Caki2 (cell line): ENCODE measurements around the gene RALGAPA1. TPM values are rescaled to one million over a fixed set of nuclear protein-coding genes. Genes with fewer than 3 reads are reported as not detected.

Experiments
- DNase-seq: peaks from one replicate; pipeline ENCODE4 v3.0.0-alpha.2; 2015; ENCODE audit warnings: low read depth
- in situ Hi-C: cut with HindIII; loops from 2 replicates; pipeline ENCODE4 v1.10.0; 2016; ENCODE audit warnings: low sequenced_read_pairs, low pct_unique_long_range_greater_than_20kb, mixed read lengths
- total RNA-seq: library from RNA; depleted of rRNA; stranded (reverse); fragments of >200 nt; shearing (Covaris generic); gene quantifications from 2 replicates; pipeline ENCODE4 v1.2.3, GENCODE V29; 2014; ENCODE audit warnings: low replicate concordance

The RALGAPA1 gene
- total RNA-seq, 1 experiment from 2014 or later = 5.8 TPM

DNA sequence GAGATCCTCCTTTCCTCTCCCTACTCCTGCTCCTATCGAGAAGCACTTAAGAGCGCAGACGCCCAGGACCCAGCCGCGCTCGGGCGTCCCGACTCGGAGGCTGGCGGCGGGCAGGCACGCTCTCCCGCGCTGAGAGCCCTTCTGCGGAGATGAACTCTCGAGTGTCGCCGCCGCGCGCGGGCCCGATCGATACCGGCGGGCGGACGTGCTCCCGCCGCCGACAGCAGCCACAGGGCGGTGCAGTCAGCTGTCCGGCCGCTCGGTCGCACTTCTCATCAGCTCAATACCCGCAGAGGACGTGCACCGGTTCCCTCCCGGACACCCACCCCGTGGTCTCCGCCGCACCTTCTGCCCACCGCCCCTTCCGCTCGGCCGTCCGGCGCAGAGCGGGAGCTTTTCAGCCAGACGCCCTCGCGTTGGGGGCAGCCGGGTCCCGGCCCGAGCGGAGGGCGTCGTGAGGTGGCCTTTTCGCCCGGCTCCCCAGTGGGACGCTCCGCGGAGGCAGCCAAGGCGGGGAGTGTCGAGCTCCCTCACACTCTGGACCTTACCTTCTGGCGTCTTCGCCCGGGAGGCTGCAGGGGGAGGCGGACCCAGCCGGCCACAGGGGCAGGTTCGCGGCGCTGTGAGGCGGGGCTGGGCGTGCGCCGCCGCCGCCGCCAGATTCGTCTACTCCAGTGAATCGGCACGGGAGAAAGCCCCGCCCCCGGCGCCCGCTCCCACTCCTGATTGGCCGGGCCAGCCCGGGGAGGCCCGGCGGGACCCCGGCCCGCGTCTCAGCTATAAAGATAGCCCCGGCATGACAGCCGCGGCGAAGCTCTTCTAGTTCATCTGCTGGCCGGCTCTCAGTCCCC, 275.5 kb downstream of the RALGAPA1 start, which contains the start of gene INSM2:
Gene INSM2 (plus strand): TSS at position 808 of the 851 bp plus-strand sequence. CDS start 89 bp downstream, outside the sequence.
- in situ Hi-C loops = no loop called here
- DNase-seq = no peak

DNA sequence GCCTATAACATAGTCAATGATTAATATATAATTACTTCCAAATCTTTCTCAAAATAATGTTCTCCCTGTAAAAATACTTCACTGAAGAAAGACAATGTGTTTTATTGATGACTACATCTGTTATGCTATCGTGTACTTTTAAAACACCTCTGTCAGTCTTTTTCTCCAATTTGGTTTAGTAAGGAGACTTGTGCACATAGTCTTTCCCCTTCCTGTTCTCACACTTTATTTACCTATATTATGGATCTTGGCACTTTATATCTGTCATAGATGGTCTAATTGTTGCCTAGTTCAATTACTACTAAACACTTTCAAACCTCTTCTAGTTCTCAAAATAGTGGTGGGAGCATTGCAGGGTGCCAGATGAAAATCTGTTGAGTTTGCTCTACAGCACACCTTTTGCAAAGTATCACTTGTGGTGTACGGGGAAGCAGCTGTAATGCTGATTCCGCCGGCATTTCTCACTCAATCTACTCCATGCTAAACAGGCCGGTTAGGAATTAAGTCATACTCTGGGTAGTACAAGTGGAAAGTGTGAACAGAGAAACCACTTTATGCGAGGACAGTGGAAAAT, 276.2 kb downstream of the RALGAPA1 start:
- in situ Hi-C loops = no loop called here

DNA sequence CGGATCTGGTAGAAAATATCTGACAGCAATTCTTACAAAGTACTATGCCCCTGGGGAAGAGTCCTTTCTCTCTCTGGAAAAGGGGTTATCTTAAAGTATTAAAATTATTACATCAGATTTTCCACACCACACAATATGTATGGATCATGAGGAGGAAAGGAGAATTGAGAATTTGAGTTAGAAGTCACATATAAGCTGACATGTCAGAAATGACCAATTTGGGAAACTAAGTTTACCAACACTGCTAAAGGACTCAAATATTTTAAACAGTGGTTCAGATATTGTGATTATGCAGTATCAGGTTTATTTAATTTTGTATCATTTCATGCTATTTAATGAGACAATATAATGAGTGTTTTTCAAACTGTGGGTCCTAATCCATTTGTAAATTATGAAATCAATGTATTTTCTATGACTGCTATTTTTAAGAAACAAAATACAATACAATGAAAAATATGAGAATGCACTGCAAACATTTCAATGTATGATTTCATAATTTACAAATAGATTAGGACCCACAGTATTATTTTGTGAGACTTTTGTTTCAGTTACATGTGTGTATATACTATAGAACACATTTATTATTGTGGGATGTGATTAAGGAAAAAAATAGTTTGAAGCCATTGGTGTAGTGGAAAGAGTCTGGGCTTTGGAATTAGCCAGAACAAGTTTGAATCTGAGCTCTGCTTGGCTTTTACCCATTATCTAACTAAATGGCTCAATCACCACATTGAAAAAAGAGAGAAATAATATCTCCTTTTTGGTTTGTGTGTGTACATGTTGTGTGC, 276.9 kb downstream of the RALGAPA1 start:
- no peak for DNase-seq
- in situ Hi-C loops = no loop called here

More for the DNA sequence above, 276.2 kb downstream of the RALGAPA1 start:
- DNase-seq = no peak

DNA sequence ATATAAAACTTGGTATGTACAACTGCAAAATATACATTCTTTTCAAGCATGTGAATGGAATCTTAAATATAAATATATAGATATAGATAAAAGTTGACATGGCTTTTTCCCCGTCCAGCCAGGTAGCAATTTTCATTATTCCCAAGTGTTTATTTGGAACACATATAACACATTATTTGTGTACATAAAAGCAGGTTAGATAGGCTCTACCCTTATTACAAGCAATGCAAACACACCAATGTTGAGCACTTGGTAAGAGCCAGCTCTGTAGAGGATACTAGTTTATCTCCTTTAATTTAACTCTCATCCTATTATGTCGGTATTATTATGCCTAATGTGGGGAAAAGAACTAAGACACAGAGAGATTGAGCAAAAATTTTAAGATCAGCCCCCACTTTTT, 282.1 kb downstream of the RALGAPA1 start:
- in situ Hi-C loops = no loop called here

GRCh38 chr14:35525695-35526094, 283.4 kb downstream of the RALGAPA1 start:
- in situ Hi-C loops = no loop called here
- no peak for DNase-seq

More for the DNA sequence above, 282.1 kb downstream of the RALGAPA1 start:
- DNase-seq = no peak

GRCh38 chr14:35519986-35520385, 289.1 kb downstream of the RALGAPA1 start:
- no peak for DNase-seq
- in situ Hi-C loops = no loop called here

GRCh38 chr14:35515916-35516315, 293.2 kb downstream of the RALGAPA1 start:
- no peak for DNase-seq
- in situ Hi-C loops = no loop called here

GRCh38 chr14:35512765-35513164, 296.3 kb downstream of the RALGAPA1 start:
- DNase-seq = no peak
- in situ Hi-C loops = no loop called here

GRCh38 chr14:35509846-35510245, 299.2 kb downstream of the RALGAPA1 start:
- no peak for DNase-seq
- in situ Hi-C loops = no loop called here

DNA sequence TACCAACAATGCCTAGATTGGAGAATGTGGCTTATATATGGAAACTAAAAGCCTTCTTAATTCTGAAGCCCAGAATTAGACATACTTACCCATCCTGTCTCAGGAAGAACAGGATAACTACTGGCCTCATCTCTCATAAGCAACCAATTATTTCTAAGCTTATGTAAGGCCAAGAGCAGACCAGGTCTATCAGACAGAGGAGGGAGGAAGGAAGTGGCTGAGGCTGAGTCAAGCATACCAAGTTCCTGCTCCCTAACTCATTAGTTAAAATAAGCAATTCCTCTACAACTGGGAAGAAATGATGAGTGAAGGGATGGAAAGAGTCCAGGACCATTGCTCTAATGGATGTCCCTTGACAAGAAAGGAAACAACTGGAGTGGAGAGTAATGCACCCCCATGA, 302.2 kb downstream of the RALGAPA1 start:
- in situ Hi-C loops = no loop called here
- DNase-seq = no peak

GRCh38 chr14:35506461-35506860, 302.6 kb downstream of the RALGAPA1 start:
- in situ Hi-C loops = no loop called here
- no peak for DNase-seq

DNA sequence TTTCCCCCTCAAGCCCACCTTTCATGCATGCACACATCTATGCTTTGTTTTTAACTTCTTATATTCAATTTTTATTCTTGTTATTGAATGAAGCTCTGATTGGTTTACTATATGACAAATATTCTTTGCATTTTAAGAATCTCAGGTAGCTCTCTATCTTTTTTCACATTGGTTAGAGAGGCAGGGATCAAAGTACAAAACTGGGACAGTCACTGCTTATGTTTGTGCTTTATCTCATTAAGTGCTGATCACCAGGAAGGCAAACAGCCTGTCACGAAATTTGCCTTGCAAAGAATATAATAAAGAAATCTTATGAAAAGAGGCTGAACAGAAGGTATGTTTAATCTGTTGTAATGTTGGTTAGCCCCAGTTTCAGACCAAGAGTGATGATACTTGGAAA, 304.8 kb downstream of the RALGAPA1 start:
- DNase-seq = no peak

DNA sequence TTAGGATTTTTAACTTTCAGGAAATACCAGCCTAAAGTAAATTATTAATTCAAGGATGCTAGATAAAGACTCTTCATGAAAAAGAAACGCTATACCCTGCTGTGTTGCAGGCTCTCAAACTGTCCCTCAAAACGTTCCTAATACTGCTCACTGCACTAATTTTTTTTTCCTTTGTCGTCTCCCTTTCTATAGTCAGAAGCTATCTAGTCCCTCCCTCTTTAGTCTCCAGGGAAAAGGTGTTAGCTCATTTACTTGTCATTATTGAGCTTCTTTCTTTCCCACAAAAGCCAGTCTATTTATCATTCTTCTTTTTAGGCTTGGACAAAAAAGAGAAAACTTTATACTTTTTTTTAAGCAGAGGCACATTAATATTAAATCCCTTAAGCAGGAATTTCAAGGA, 305.4 kb downstream of the RALGAPA1 start:
- in situ Hi-C loops = no loop called here

More for the DNA sequence above, 304.8 kb downstream of the RALGAPA1 start:
- in situ Hi-C loops = no loop called here

DNA sequence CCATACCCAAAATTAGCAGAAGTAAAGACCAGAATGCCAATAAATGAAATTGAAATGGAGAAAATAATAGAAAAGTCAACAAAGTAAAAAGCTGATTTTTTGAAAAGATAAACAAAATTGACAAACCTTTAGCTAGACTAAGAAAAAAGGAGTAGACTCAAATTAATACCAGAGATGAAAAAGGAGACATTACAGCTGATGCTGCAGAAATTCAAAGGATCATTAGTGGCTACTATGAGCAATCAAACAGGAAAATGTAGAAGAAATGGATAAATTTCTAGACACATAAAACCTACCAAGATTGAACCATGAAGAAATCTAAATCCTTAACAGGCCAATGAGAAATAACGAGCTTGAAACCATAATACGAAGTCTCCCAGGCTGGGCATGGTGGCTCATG, 309.9 kb downstream of the RALGAPA1 start:
- no peak for DNase-seq
- in situ Hi-C loops = no loop called here

More for the DNA sequence above, 305.4 kb downstream of the RALGAPA1 start:
- no peak for DNase-seq

- in situ Hi-C loops = no loop called here
- DNase-seq = no peak
These were observed 313.8 kb downstream of the RALGAPA1 start for GRCh38 chr14:35495278-35495677.

- DNase-seq = no peak
- in situ Hi-C loops = no loop called here
These were observed 316.5 kb downstream of the RALGAPA1 start for GRCh38 chr14:35492569-35493014.
